HEK293 (cell line): ENCODE results near the gene TNNC1.

Experiments
- CTCF ChIA-PET: fragments of 350-600 bp; formaldehyde crosslinking; extraction: SDS; loops from one replicate; lab custom pipeline; 2021; ENCODE audit warnings: antibody characterized with exemption; lab: Yijun Ruan, JAX
- POLR2A ChIA-PET: fragments of 300-600 bp; formaldehyde crosslinking; extraction: SDS; loops from one replicate; lab custom pipeline; 2020; ENCODE audit warnings: antibody characterized with exemption, inconsistent platforms; lab: Yijun Ruan, JAX
- H3K27ac ChIP-seq: fragments of 200-500 bp; sonication (Bioruptor generic); 2 replicates; pipeline ENCODE4 v1.5.1; 2014; ENCODE audit warnings: low read depth, low read length, control low read depth, inconsistent platforms; ENCODE audit errors: extremely low read depth
- H3K36me3 ChIP-seq, 2 experiments: fragments of 200-500 bp in 1 of 2; sonication (Bioruptor generic) in 1 of 2; 1 replicate in 1 of 2; 2 replicates in 1 of 2; pipeline ENCODE4 v1.5.1; 2014 to 2017; ENCODE audit warnings: inconsistent platforms in 2 of 2, low read length in 2 of 2; ENCODE audit not compliant: control insufficient read depth in 2 of 2, insufficient read depth in 1 of 2
- H3K4me1 ChIP-seq: fragments of 200-500 bp; sonication (Bioruptor generic); 2 replicates; pipeline ENCODE4 v1.5.1; 2014; ENCODE audit warnings: mild to moderate bottlenecking, low read length, inconsistent platforms; ENCODE audit not compliant: control insufficient read depth, insufficient read depth
- H3K4me3 ChIP-seq: 2 replicates; pipeline ENCODE4 v1.5.1; 2011; ENCODE audit warnings: low read depth, mild to moderate bottlenecking, control low read depth, low read length, moderate library complexity
- H3K9me3 ChIP-seq: fragments of 200-500 bp; sonication (Bioruptor generic); 2 replicates; pipeline ENCODE4 v1.5.1; 2014; ENCODE audit warnings: low read depth, low read length, inconsistent platforms; ENCODE audit not compliant: control insufficient read depth, insufficient read depth
- KLF9 ChIP-seq: fragments of 450-650 bp; formaldehyde crosslinking; IDR thresholded peaks from 2 replicates; pipeline ENCODE4 v1.5.1; 2016; ENCODE audit warnings: missing biosample characterization, missing genetic modification characterization, low read depth
- RBAK ChIP-seq: fragments of 450-650 bp; formaldehyde crosslinking; IDR thresholded peaks from 2 replicates; pipeline ENCODE4 v1.5.1; 2016; ENCODE audit warnings: missing biosample characterization, missing genetic modification characterization
- ZEB2 ChIP-seq: fragments of 450-650 bp; formaldehyde crosslinking; IDR thresholded peaks from 2 replicates; pipeline ENCODE4 v1.5.1; 2016; ENCODE audit warnings: missing biosample characterization, missing genetic modification characterization
- ZNF114 ChIP-seq: fragments of 450-650 bp; formaldehyde crosslinking; IDR thresholded peaks from 2 replicates; pipeline ENCODE4 v1.5.0; 2017; ENCODE audit warnings: missing biosample characterization, missing genetic modification characterization
- ZNF2 ChIP-seq: fragments of 450-650 bp; formaldehyde crosslinking; IDR thresholded peaks from 2 replicates; pipeline ENCODE4 v1.5.1; 2016; ENCODE audit warnings: missing biosample characterization, missing genetic modification characterization
- ZNF202 ChIP-seq: fragments of 450-650 bp; formaldehyde crosslinking; IDR thresholded peaks from 2 replicates; pipeline ENCODE4 v1.5.1; 2016; ENCODE audit warnings: missing biosample characterization, missing genetic modification characterization, borderline replicate concordance
- ZNF354C ChIP-seq: fragments of 450-650 bp; formaldehyde crosslinking; IDR thresholded peaks from 2 replicates; pipeline ENCODE4 v1.5.1; 2016; ENCODE audit warnings: missing biosample characterization, missing genetic modification characterization, low read depth, borderline replicate concordance
- ZNF560 ChIP-seq: fragments of 450-650 bp; formaldehyde crosslinking; IDR thresholded peaks from 2 replicates; pipeline ENCODE4 v1.5.1; 2017; ENCODE audit warnings: missing biosample characterization, missing genetic modification characterization, borderline replicate concordance
- ZNF585B ChIP-seq: fragments of 450-650 bp; formaldehyde crosslinking; IDR thresholded peaks from 2 replicates; pipeline ENCODE4 v1.5.1; 2016; ENCODE audit warnings: missing biosample characterization, missing genetic modification characterization
- TF ChIP-seq, protein P1 (sequence below): fragments of 450-650 bp; formaldehyde crosslinking; IDR thresholded peaks from 2 replicates; pipeline ENCODE4 v1.5.1; 2016; ENCODE audit warnings: missing biosample characterization, missing genetic modification characterization
- TF ChIP-seq, protein P2 (sequence below): fragments of 450-650 bp; formaldehyde crosslinking; IDR thresholded peaks from 2 replicates; pipeline ENCODE4 v1.5.1; 2016; ENCODE audit warnings: missing biosample characterization, missing genetic modification characterization
- TF ChIP-seq, protein P3 (sequence below): fragments of 450-650 bp; formaldehyde crosslinking; IDR thresholded peaks from 2 replicates; pipeline ENCODE4 v1.5.1; 2016; ENCODE audit warnings: missing biosample characterization, missing genetic modification characterization

TNNC1 gene

DNA sequence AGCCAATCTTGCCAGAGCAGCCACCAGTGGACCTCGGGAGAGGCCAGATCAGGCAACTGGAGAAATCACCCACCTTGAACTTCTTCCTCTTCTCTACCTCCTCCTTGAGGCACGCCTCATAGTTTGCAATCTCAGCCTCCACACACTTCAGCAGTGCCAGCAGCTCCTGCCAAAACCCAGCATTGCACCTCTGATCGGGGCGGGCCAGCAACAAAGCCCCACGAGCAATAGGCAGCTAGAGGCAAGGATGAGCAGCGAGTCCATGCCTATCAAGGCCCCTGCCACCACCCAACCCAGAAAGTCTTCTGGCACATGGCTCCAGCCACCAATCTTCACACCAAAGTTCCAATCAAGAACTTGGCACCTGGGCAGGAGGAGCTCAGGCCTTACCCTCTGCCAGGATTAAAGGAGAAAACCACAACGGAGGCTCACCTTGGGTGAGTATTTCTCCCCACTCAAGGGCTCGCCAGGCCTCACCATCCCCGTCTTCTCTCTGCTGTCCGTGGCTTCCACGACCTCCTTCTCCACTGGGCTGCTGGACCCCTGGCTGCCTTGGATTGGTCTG is 51.1 kb downstream of the TNNC1 start:
- peaks cover 0 to 92% of the 10 kb centered on the region in 2 experiments; a peak in 1 of 3 replicates for H3K36me3 ChIP-seq
- POLR2A ChIA-PET = no interaction called here
- no peaks in the 10 kb centered on the region for H3K9me3 ChIP-seq
- no peak overlapping the region for H3K27ac ChIP-seq
- no peak for TF ChIP-seq ZNF560 (tag by site-specific recombination)
- TF ChIP-seq RBAK (tag by site-specific recombination) = no peak
- TF ChIP-seq ZNF202 = no peak
- TF ChIP-seq ZNF2 (tag by site-specific recombination) = no peak
- TF ChIP-seq, protein P1, sequence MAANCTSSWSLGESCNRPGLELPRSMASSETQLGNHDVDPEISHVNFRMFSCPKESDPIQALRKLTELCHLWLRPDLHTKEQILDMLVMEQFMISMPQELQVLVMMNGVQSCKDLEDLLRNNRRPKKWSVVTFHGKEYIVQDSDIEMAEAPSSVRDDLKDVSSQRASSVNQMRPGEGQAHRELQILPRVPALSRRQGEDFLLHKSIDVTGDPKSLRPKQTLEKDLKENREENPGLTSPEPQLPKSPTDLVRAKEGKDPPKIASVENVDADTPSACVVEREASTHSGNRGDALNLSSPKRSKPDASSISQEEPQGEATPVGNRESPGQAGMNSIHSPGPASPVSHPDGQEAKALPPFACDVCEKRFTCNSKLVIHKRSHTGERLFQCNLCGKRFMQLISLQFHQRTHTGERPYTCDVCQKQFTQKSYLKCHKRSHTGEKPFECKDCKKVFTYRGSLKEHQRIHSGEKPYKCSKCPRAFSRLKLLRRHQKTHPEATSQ (tag by site-specific recombination) = no peak
- H3K4me3 ChIP-seq = no peak overlapping the region
- CTCF ChIA-PET = no interaction called here
- no peaks in the 10 kb centered on the region for H3K4me1 ChIP-seq

DNA sequence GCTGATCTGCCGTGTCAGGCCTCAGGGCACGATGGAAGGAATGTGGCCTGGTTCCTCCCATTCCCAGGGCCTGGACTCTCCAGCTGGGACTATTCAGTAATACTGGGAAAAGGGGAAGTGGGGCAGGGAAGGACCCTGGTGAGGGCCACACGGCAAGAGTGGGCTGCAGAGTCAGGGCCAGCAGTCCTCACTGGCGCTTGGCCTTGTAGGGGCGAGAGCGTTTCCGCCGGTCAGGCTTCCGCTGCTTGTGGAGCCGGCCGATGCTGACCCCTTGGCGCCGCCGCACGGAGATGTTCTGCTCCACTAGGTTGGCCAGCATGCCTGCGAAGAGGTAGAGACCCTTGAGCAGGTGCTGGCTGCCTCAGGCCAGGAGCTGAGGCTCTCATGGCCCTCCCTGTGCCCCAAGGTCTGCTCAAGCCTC is 51.7 kb downstream of the TNNC1 start:
- TF ChIP-seq, protein P2, sequence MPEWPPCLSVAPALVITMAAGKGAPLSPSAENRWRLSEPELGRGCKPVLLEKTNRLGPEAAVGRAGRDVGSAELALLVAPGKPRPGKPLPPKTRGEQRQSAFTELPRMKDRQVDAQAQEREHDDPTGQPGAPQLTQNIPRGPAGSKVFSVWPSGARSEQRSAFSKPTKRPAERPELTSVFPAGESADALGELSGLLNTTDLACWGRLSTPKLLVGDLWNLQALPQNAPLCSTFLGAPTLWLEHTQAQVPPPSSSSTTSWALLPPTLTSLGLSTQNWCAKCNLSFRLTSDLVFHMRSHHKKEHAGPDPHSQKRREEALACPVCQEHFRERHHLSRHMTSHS (tag by site-specific recombination) = no peak
- no peak for TF ChIP-seq ZNF354C
- TF ChIP-seq, protein P3, sequence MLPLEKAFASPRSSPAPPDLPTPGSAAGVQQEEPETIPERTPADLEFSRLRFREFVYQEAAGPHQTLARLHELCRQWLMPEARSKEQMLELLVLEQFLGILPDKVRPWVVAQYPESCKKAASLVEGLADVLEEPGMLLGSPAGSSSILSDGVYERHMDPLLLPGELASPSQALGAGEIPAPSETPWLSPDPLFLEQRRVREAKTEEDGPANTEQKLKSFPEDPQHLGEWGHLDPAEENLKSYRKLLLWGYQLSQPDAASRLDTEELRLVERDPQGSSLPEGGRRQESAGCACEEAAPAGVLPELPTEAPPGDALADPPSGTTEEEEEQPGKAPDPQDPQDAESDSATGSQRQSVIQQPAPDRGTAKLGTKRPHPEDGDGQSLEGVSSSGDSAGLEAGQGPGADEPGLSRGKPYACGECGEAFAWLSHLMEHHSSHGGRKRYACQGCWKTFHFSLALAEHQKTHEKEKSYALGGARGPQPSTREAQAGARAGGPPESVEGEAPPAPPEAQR (tag by site-specific recombination) = no peak
- TF ChIP-seq ZEB2 = no peak
- no peak for TF ChIP-seq ZNF585B (tag by site-specific recombination)
- TF ChIP-seq KLF9 (tag by site-specific recombination) = no peak
- Histone ChIP-seq H3K36me3 (peaks cover 0 to 86% of the 10 kb centered on the region in 2 experiments; a peak in 1 of 3 replicates), H3K9me3 (no peaks in the 10 kb centered on the region), H3K27ac (no peak overlapping the region), H3K4me3 (no peak overlapping the region), H3K4me1 (no peaks in the 10 kb centered on the region)
- POLR2A ChIA-PET = interaction anchor here (1.1 kb wide), 1 partner anchor 17 kb away, joined by 3 read pairs; no protein-coding TSS in a partner anchor
- CTCF ChIA-PET = no interaction called here

DNA sequence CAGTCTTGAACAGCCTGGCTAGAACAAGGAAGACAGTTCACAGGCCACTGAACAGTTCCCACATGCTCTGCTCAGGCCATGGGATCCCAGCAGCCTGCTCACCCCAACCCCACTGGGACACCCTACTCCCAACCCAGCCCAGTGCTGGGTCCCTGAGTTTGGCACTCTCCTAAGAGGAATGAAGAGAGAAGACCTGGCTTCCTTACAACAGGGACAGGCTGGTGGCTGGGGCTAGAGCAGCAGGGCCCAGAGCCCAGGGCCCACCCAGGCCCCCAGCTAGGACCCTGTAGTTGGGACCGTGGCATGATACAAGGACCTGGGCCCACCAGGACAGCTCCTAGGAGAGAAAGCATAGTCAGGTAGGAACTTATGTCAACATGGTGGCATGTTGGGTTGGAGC is 52.3 kb downstream of the TNNC1 start:
- ChIA-PET CTCF (no interaction called here), POLR2A (interaction anchor here (0.6 to 1.1 kb wide), 2 partner anchors 16 to 105 kb away, joined by 3 read pairs; no protein-coding TSS in a partner anchor)
- TF ChIP-seq ZNF114 (tag by site-specific recombination) (no peak), RBAK (tag by site-specific recombination) (no peak)
- Histone ChIP-seq H3K4me1 (no peaks in the 10 kb centered on the region), H3K4me3 (no peak overlapping the region), H3K27ac (no peak overlapping the region), H3K9me3 (no peaks in the 10 kb centered on the region), H3K36me3 (peaks cover 0 to 80% of the 10 kb centered on the region in 2 experiments; a peak in 1 of 3 replicates)
